22Rv1 (cell line): ENCODE results near the gene OXA1L.

Source experiments
- H3K27ac ChIP-seq: fragments of 450-650 bp; 2 replicates; pipeline ENCODE4 v1.5.1; 2017
- CTCF ChIP-seq: fragments of 450-650 bp; IDR thresholded peaks from 2 replicates; pipeline ENCODE4 v1.5.1; 2017; ENCODE audit warnings: mild to moderate bottlenecking
- ZFX ChIP-seq: fragments of 450-650 bp; IDR thresholded peaks from 2 replicates; pipeline ENCODE4 v1.6.1; 2017; ENCODE audit warnings: antibody characterized with exemption, borderline replicate concordance

Gene OXA1L

GRCh38 chr14:22793976-22794375 lies 27.5 kb downstream of the OXA1L start:
- TF ChIP-seq CTCF (no peak), ZFX (no peak)
- no peak overlapping the region for H3K27ac ChIP-seq

- H3K27ac ChIP-seq: no peak overlapping the region
- TF ChIP-seq ZFX: no peak
- no peak for TF ChIP-seq CTCF
Measured at GRCh38 chr14:22794551-22794951, 28.1 kb downstream of the OXA1L start.

GRCh38 chr14:22796087-22796707 lies 29.7 kb downstream of the OXA1L start:
- H3K27ac ChIP-seq: no peak overlapping the region
- TF ChIP-seq ZFX (no peak), CTCF (no peak)

GRCh38 chr14:22797017-22797917 lies 30.8 kb downstream of the OXA1L start:
- H3K27ac ChIP-seq: no peak overlapping the region

GRCh38 chr14:22798528-22798927 lies 32.0 kb downstream of the OXA1L start:
- no peak for TF ChIP-seq ZFX
- TF ChIP-seq CTCF: no peak
- H3K27ac ChIP-seq: no peak overlapping the region

More at GRCh38 chr14:22797017-22797917, 30.8 kb downstream of the OXA1L start:
- TF ChIP-seq CTCF (no peak), ZFX (no peak)

- H3K27ac ChIP-seq: no peak overlapping the region
- TF ChIP-seq CTCF: no peak
- TF ChIP-seq ZFX: no peak
Measured at GRCh38 chr14:22800346-22800745, 33.9 kb downstream of the OXA1L start.

GRCh38 chr14:22801716-22802115 lies 35.2 kb downstream of the OXA1L start:
- TF ChIP-seq CTCF (no peak), ZFX (no peak)

More at GRCh38 chr14:22801716-22802115, 35.2 kb downstream of the OXA1L start:
- H3K27ac ChIP-seq: no peak overlapping the region
